CD4-positive, alpha-beta memory T cell (primary cell): Measurements from ENCODE around the gene OR7G1. TPM values are rescaled to one million over a fixed set of nuclear protein-coding genes. Genes with fewer than 3 reads are reported as not detected.

Source experiments
- CTCF ChIA-PET: fragments of 350-600 bp; sonication (Branson Sonifier 250); formaldehyde crosslinking; loops from one replicate; lab custom pipeline; 2021; ENCODE audit warnings: inconsistent platforms; ENCODE audit not compliant: partially characterized antibody; lab: Charles Lee
- POLR2A ChIA-PET: fragments of 350-600 bp; sonication (Branson Sonifier 250); formaldehyde crosslinking; loops from one replicate; lab custom pipeline; 2021; ENCODE audit not compliant: partially characterized antibody; lab: Charles Lee
- DNase-seq, 5 donors: peaks; one replicate each; pipeline versions ENCODE4 v3.0.0 to v3.0.0-alpha.2; 2020 to 2022; ENCODE audit warnings: mixed read lengths in 1 of 5
- H3K27ac ChIP-seq: one replicate; pipeline ENCODE4 v1.7.0; 2013; ENCODE audit warnings: low read depth, low read length
- H3K27me3 ChIP-seq: 2 replicates; pipeline ENCODE4 v1.7.0; 2013; ENCODE audit warnings: mild to moderate bottlenecking, low read length, moderate library complexity; ENCODE audit not compliant: insufficient read depth
- H3K36me3 ChIP-seq: 2 replicates; pipeline ENCODE4 v1.7.0; 2013; ENCODE audit warnings: mild to moderate bottlenecking, low read length, moderate library complexity; ENCODE audit not compliant: insufficient read depth
- H3K4me1 ChIP-seq: 2 replicates; pipeline ENCODE4 v1.7.0; 2013; ENCODE audit warnings: mild to moderate bottlenecking, low read length, moderate library complexity; ENCODE audit not compliant: insufficient read depth
- H3K4me3 ChIP-seq, 2 donors: one replicate each; pipeline ENCODE4 v1.7.0; 2013; ENCODE audit warnings: low read length in 2 of 2, mild to moderate bottlenecking in 1 of 2
- H3K9me3 ChIP-seq, 2 donors: one replicate each; pipeline ENCODE4 v1.7.0; 2013; ENCODE audit warnings: low read length in 2 of 2, control low read depth in 1 of 2; ENCODE audit not compliant: control insufficient read depth in 1 of 2
- H3K27ac Mint-ChIP-seq, 7 donors: one replicate each; pipeline ENCODE4 v1.8.0; 2020 to 2021; ENCODE audit warnings: mixed read lengths in 7 of 7, mild to moderate bottlenecking in 6 of 7, inconsistent platforms in 3 of 7, moderate library complexity in 3 of 7
- H3K27me3 Mint-ChIP-seq, 2 donors: one replicate each; pipeline ENCODE4 v1.8.0; 2020 to 2021; ENCODE audit warnings: mixed read lengths in 2 of 2
- H3K36me3 Mint-ChIP-seq, 2 donors: one replicate each; pipeline ENCODE4 v1.8.0; 2020 to 2021; ENCODE audit warnings: mixed read lengths in 2 of 2, inconsistent platforms in 1 of 2, mild to moderate bottlenecking in 1 of 2
- H3K4me1 Mint-ChIP-seq, 4 donors: one replicate each; pipeline ENCODE4 v1.8.0; 2020 to 2021; ENCODE audit warnings: mixed read lengths in 4 of 4, mild to moderate bottlenecking in 1 of 4
- H3K4me3 Mint-ChIP-seq, 8 donors: one replicate each; pipeline ENCODE4 v1.8.0; 2020 to 2021; ENCODE audit warnings: mixed read lengths in 8 of 8, mild to moderate bottlenecking in 7 of 8, moderate library complexity in 6 of 8, inconsistent platforms in 3 of 8
- H3K9me3 Mint-ChIP-seq, 8 donors: one replicate each; pipeline ENCODE4 v1.8.0; 2020 to 2021; ENCODE audit warnings: mixed read lengths in 8 of 8, mild to moderate bottlenecking in 5 of 8, inconsistent platforms in 3 of 8, moderate library complexity in 1 of 8
- intact Hi-C: fragments of 100-400 bp; cut with micrococcal nuclease; formaldehyde crosslinking; loops from one replicate; pipeline ENCODE4 v1.15.1; 2023
- polyA plus RNA-seq, 2 donors: library from polyadenylated mRNA; unstranded; fragments of 300-500 nt; fragmentation: Illumina TruSeq; gene quantifications; one replicate each; pipeline ENCODE4 v1.2.3, GENCODE V29; 2021
- total RNA-seq, 2 experiments: library from RNA; stranded (reverse); gene quantifications; one replicate each; pipeline ENCODE4 v1.2.3, GENCODE V29; 2021

OR7G1 gene
- total and polyA plus RNA-seq, 4 experiments from 2014 or later, result not detected

DNA sequence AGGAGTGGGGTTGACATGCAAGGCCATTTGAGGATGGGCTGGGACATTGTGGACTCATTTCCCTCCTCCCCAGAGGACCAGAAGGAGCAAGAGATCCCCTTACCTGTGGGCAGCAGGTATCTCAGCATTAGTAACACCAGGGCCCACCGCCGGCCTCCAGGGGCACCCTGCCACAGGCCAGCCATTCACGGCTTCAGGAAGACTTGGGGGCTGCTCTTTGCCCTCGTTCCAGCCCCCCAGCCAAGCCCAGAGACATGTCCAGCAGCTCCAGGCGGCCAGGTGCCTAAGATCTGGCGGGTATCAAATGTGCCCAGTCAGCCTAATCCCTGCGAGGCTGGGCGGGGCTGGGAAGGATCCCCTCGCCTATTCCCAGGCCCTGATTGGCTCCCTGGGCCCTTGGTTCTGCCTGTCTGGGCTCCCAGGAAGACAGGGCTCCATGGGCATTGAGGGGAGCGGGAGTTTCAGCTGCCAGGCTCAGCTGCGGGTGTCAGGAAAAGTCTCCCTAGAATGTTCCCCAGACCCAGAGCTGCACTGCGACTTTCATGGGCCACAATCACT, 50.0 kb downstream of the OR7G1 start:
- H3K4me3 ChIP-seq, result no peak overlapping the region
- H3K9me3 Mint-ChIP-seq, result peaks cover 0 to 2% (median 0%) of the 10 kb centered on the region in 8 donors
- no peaks in the 10 kb centered on the region for H3K9me3 ChIP-seq
- intact Hi-C loops, result no loop called here
- H3K27me3 ChIP-seq, result no peaks in the 10 kb centered on the region
- no peaks in the 10 kb centered on the region for H3K4me1 ChIP-seq
- H3K27ac Mint-ChIP-seq, result no peak overlapping the region
- H3K27me3 Mint-ChIP-seq, result no peaks in the 10 kb centered on the region
- no peaks in the 10 kb centered on the region for H3K4me1 Mint-ChIP-seq
- no peak for DNase-seq
- POLR2A ChIA-PET, result no interaction called here
- no peak overlapping the region for H3K27ac ChIP-seq
- CTCF ChIA-PET, result no interaction called here
- no peaks in the 10 kb centered on the region for H3K36me3 ChIP-seq
- no peaks in the 10 kb centered on the region for H3K36me3 Mint-ChIP-seq
- H3K4me3 Mint-ChIP-seq, result no peak overlapping the region

Other genes with a start within 250 kb of the OR7G1 start
- gene MUC16, start 105.4 kb downstream of the OR7G1 start, total RNA-seq, result not detected
- gene MUC16, start 105.4 kb downstream of the OR7G1 start, polyA plus RNA-seq, result not detected
- gene OR1M1, start 28.7 kb downstream of the OR7G1 start, total RNA-seq, result not detected
- not detected for gene OR1M1, start 28.7 kb downstream of the OR7G1 start, polyA plus RNA-seq
- gene OR7G2, start 8.3 kb downstream of the OR7G1 start, total RNA-seq, result not detected
- not detected for gene OR7G2, start 8.3 kb downstream of the OR7G1 start, polyA plus RNA-seq
- gene OR7G3, start 11.2 kb upstream of the OR7G1 start, total RNA-seq, result not detected
- not detected for gene OR7G3, start 11.2 kb upstream of the OR7G1 start, polyA plus RNA-seq
- 10 to 100 TPM; 52.1 to 52.4 TPM for gene ZNF317, start 24.6 kb upstream of the OR7G1 start, total RNA-seq
- 10 to 100 TPM; 25.1 to 49.4 TPM for gene ZNF317, start 24.6 kb upstream of the OR7G1 start, polyA plus RNA-seq
- gene OR7D2, start 63.2 kb upstream of the OR7G1 start, total RNA-seq, result not detected
- gene OR7D2, start 63.2 kb upstream of the OR7G1 start, polyA plus RNA-seq, result under 1 TPM in 1 of 2 donors, not detected in 1; 0.15 TPM
- gene OR7D4, start 103.8 kb upstream of the OR7G1 start, total RNA-seq, result not detected
- not detected for gene OR7D4, start 103.8 kb upstream of the OR7G1 start, polyA plus RNA-seq
- not detected for gene OR7E24, start 135.2 kb upstream of the OR7G1 start, total RNA-seq
- not detected for gene OR7E24, start 135.2 kb upstream of the OR7G1 start, polyA plus RNA-seq
- 10 to 100 TPM; 20.9 to 22.1 TPM for gene ZNF699, start 194.1 kb upstream of the OR7G1 start, total RNA-seq
- gene ZNF699, start 194.1 kb upstream of the OR7G1 start, polyA plus RNA-seq, result 10 to 100 TPM; 10.9 to 11.1 TPM
- 10 to 100 TPM; 47.4 to 53.5 TPM for gene ZNF559, start 208.4 kb upstream of the OR7G1 start, total RNA-seq
- 10 to 100 TPM; 30.1 to 38.5 TPM for gene ZNF559, start 208.4 kb upstream of the OR7G1 start, polyA plus RNA-seq
- gene ZNF177, start 247.2 kb upstream of the OR7G1 start, total RNA-seq, result 1 to 10 TPM; 1.7 to 3.6 TPM
- gene ZNF177, start 247.2 kb upstream of the OR7G1 start, polyA plus RNA-seq, result under 1 TPM; 0.31 to 0.77 TPM